Measurements from ENCODE around the gene HIVEP3. TPM values are rescaled to one million over a fixed set of nuclear protein-coding genes. Genes with fewer than 3 reads are reported as not detected.

Gene HIVEP3
- total RNA-seq, 1 experiment from 2014 or later: 11.0 TPM

- Histone ChIP-seq H3K9me3 (ENCODE audit: insufficient read depth, low read depth) (no peaks in the 10 kb centered on the region), H3K27me3 (ENCODE audit: insufficient read depth, low read depth) (no peaks in the 10 kb centered on the region), H3K36me3 (ENCODE audit: low read depth) (no peaks in the 10 kb centered on the region), H4K20me1 (ENCODE audit: insufficient read depth) (no peaks in the 10 kb centered on the region), H3K79me2 (ENCODE audit: low read depth) (no peaks in the 10 kb centered on the region), H3K4me2 (no peak overlapping the region), H3K27ac (no peak overlapping the region), H3F3A (ENCODE audit: insufficient read depth, low read depth) (no peaks in the 10 kb centered on the region), H3K4me1 (replicated peaks; ENCODE audit: insufficient read depth) (no peaks in the 10 kb centered on the region), H3K4me3 (no peak overlapping the region), H2AFZ (no peak overlapping the region), H3K9me2 (ENCODE audit: insufficient read depth) (no peaks in the 10 kb centered on the region)
- ChIA-PET CTCF (no interaction called here), POLR2A (ENCODE audit: unreplicated experiment) (no interaction called here)
- TF ChIP-seq, protein P1, sequence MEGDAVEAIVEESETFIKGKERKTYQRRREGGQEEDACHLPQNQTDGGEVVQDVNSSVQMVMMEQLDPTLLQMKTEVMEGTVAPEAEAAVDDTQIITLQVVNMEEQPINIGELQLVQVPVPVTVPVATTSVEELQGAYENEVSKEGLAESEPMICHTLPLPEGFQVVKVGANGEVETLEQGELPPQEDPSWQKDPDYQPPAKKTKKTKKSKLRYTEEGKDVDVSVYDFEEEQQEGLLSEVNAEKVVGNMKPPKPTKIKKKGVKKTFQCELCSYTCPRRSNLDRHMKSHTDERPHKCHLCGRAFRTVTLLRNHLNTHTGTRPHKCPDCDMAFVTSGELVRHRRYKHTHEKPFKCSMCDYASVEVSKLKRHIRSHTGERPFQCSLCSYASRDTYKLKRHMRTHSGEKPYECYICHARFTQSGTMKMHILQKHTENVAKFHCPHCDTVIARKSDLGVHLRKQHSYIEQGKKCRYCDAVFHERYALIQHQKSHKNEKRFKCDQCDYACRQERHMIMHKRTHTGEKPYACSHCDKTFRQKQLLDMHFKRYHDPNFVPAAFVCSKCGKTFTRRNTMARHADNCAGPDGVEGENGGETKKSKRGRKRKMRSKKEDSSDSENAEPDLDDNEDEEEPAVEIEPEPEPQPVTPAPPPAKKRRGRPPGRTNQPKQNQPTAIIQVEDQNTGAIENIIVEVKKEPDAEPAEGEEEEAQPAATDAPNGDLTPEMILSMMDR (conservative IDR thresholded peaks at IDR 0.05): no peak
- no peak for TF ChIP-seq EZH2 (IDR thresholded peaks at IDR 0.05; ENCODE audit: low read depth)
- DNase-seq: no peak
- BruUV-seq (replicated peaks): no TSS peak
- intact Hi-C loops (cut with micrococcal nuclease; ENCODE audit: unreplicated experiment): no loop called here
Measured at GRCh38 chr1:41582851-41583657, 335.7 kb downstream of the HIVEP3 start.

DNA sequence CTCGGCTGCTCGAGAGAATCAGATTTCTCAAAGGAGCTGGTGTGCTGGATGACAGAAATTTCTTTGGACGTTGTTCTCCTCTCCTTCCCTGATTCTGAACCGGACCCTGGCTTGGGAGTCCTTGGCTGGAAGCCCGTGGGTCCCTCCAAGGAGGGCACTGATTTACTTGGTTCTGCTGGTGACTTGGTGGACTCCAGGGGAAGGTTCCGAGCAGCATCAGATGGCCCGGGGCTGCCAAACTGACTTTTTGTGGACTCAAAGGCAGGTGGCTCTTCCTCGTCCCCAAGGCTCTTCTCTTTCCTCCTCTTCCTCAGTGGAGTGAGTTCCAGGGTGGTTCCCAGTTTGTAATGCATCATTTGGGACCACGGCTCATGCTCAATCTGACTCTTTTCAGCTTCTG is 336.4 kb downstream of the HIVEP3 start:
- H3K27ac ChIP-seq: no peak overlapping the region
- H3K9me2 ChIP-seq (ENCODE audit: insufficient read depth): no peaks in the 10 kb centered on the region
- no peak for TF ChIP-seq EZH2 (IDR thresholded peaks at IDR 0.05; ENCODE audit: low read depth)
- TF ChIP-seq, protein P1 (conservative IDR thresholded peaks at IDR 0.05): no peak
- no peak overlapping the region for H3K4me2 ChIP-seq
- no peaks in the 10 kb centered on the region for H3K4me1 ChIP-seq (replicated peaks; ENCODE audit: insufficient read depth)
- POLR2A ChIA-PET (ENCODE audit: unreplicated experiment): no interaction called here
- BruUV-seq (replicated peaks): no TSS peak
- CTCF ChIA-PET: no interaction called here
- H4K20me1 ChIP-seq (ENCODE audit: insufficient read depth): no peaks in the 10 kb centered on the region
- no peak for DNase-seq
- no peaks in the 10 kb centered on the region for H3F3A ChIP-seq (ENCODE audit: insufficient read depth, low read depth)
- H3K79me2 ChIP-seq (ENCODE audit: low read depth): no peaks in the 10 kb centered on the region
- H3K9me3 ChIP-seq (ENCODE audit: insufficient read depth, low read depth): no peaks in the 10 kb centered on the region
- intact Hi-C loops (cut with micrococcal nuclease; ENCODE audit: unreplicated experiment): no loop called here
- H3K4me3 ChIP-seq: no peak overlapping the region
- no peak overlapping the region for H2AFZ ChIP-seq
- no peaks in the 10 kb centered on the region for H3K36me3 ChIP-seq (ENCODE audit: low read depth)
- no peaks in the 10 kb centered on the region for H3K27me3 ChIP-seq (ENCODE audit: insufficient read depth, low read depth)

GRCh38 chr1:41582004-41582325 is 336.8 kb downstream of the HIVEP3 start:
- H4K20me1 ChIP-seq (ENCODE audit: insufficient read depth): no peaks in the 10 kb centered on the region
- no peaks in the 10 kb centered on the region for H3K9me3 ChIP-seq (ENCODE audit: insufficient read depth, low read depth)
- BruUV-seq (replicated peaks): no TSS peak
- H3K79me2 ChIP-seq (ENCODE audit: low read depth): no peaks in the 10 kb centered on the region
- H3K4me1 ChIP-seq (replicated peaks; ENCODE audit: insufficient read depth): no peaks in the 10 kb centered on the region
- no peak overlapping the region for H3K4me3 ChIP-seq
- no peaks in the 10 kb centered on the region for H3F3A ChIP-seq (ENCODE audit: insufficient read depth, low read depth)
- H3K9me2 ChIP-seq (ENCODE audit: insufficient read depth): no peaks in the 10 kb centered on the region
- no peak overlapping the region for H3K4me2 ChIP-seq
- H3K27ac ChIP-seq: no peak overlapping the region
- intact Hi-C loops (cut with micrococcal nuclease; ENCODE audit: unreplicated experiment): no loop called here
- H3K36me3 ChIP-seq (ENCODE audit: low read depth): no peaks in the 10 kb centered on the region
- CTCF ChIA-PET: no interaction called here
- DNase-seq: no peak
- POLR2A ChIA-PET (ENCODE audit: unreplicated experiment): no interaction called here
- no peak overlapping the region for H2AFZ ChIP-seq
- no peaks in the 10 kb centered on the region for H3K27me3 ChIP-seq (ENCODE audit: insufficient read depth, low read depth)
- no peak for TF ChIP-seq EZH2 (IDR thresholded peaks at IDR 0.05; ENCODE audit: low read depth)
- TF ChIP-seq, protein P1 (conservative IDR thresholded peaks at IDR 0.05): no peak
